ENCODE data around the gene EFNB1.

DNA sequence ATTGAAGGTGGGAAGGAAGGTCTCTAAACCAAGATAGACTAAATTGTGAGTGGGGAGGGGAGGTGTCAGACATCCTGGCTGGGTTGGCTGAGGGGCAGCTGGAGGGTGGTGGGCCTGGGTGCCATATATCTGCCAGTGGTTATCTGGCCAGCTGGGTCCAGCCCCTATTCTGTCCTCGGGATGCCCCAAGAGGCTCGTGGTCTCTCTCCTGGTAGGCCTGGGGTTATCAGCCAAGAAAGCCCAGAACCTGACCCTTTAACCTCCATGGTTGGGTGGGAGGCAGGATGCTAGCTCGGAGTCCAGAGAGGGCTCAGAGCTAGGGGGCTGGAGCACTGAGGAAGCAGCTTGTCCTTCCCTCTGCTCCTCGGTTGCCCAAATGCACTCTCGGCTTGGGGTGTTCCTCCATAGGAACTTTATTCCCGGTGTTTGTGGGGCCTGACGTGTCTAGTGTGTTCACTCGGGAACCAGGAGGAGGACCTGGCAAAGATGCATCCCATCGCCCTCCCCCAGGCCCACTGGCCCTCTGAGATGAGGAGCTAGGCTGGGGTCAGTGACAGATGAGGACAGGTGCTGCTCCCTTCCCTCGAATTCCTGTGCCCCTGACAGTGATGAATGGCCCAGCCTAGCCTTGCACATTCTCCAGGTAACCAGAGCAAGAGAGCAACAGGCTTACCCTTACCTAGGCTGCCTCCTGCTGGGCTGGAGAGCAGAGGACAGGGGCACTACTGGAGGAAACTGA lies 5.2 kb upstream of the EFNB1 start:
- TF ChIP-seq, protein P1, sequence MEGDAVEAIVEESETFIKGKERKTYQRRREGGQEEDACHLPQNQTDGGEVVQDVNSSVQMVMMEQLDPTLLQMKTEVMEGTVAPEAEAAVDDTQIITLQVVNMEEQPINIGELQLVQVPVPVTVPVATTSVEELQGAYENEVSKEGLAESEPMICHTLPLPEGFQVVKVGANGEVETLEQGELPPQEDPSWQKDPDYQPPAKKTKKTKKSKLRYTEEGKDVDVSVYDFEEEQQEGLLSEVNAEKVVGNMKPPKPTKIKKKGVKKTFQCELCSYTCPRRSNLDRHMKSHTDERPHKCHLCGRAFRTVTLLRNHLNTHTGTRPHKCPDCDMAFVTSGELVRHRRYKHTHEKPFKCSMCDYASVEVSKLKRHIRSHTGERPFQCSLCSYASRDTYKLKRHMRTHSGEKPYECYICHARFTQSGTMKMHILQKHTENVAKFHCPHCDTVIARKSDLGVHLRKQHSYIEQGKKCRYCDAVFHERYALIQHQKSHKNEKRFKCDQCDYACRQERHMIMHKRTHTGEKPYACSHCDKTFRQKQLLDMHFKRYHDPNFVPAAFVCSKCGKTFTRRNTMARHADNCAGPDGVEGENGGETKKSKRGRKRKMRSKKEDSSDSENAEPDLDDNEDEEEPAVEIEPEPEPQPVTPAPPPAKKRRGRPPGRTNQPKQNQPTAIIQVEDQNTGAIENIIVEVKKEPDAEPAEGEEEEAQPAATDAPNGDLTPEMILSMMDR (conservative IDR thresholded peaks at IDR 0.05; ENCODE audit: low read length) = no peak
- TF ChIP-seq EZH2phosphoT487 (IDR thresholded peaks at IDR 0.05; ENCODE audit: borderline replicate concordance, low read depth, low read length) = no peak

Measured in OCI-LY7 (cell line).